Upper lobe of left lung (tissue), 4 donors: Measurements from ENCODE around the gene KRTAP4-8.
"Not testable (repeated sequence)": the region's sequence is repeated elsewhere in the genome, so short reads cannot be mapped to it uniquely, and the experiment has no call there.

Experiments used
- EP300 ChIP-seq, 4 donors: sonication (generic); formaldehyde crosslinking; IDR thresholded peaks; one replicate each; pipeline ENCODE4 v1.5.1; 2017; ENCODE audit warnings: antibody characterized with exemption in 4 of 4, control low read depth in 2 of 4
- POLR2A ChIP-seq, 4 donors: fragments of 450-650 bp; IDR thresholded peaks; one replicate each; pipeline ENCODE4 v1.5.1; 2016 to 2017; ENCODE audit warnings: antibody characterized with exemption in 4 of 4, mild to moderate bottlenecking in 2 of 4
- POLR2AphosphoS5 ChIP-seq, 2 donors: sonication (generic); formaldehyde crosslinking; IDR thresholded peaks; one replicate each; pipeline ENCODE4 v1.5.1; 2017; ENCODE audit warnings: antibody characterized with exemption in 2 of 2
- TF ChIP-seq, protein P1 (sequence below), 6 experiments: fragments of 450-650 bp in 4 of 6; fragments of 200-600 bp in 2 of 6; sonication (generic) in 2 of 6; IDR thresholded peaks; one replicate each; pipeline ENCODE4 v1.5.1; 2016 to 2019; ENCODE audit warnings: antibody characterized with exemption in 6 of 6

DNA sequence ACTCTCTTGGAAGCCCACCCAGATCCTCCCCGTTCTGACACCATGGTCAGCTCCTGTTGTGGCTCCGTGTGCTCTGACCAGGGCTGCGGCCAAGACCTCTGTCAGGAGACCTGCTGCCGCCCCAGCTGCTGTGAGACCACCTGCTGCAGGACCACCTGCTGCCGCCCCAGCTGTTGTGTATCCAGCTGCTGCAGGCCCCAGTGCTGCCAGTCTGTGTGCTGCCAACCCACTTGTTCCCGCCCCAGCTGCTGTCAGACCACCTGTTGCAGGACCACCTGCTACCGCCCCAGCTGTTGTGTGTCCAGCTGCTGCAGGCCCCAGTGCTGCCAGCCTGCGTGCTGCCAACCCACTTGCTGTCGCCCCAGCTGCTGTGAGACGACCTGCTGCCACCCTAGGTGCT, 7.4 kb upstream of the KRTAP4-8 start, which contains the start of gene KRTAP4-9:
- TF ChIP-seq, protein P1, sequence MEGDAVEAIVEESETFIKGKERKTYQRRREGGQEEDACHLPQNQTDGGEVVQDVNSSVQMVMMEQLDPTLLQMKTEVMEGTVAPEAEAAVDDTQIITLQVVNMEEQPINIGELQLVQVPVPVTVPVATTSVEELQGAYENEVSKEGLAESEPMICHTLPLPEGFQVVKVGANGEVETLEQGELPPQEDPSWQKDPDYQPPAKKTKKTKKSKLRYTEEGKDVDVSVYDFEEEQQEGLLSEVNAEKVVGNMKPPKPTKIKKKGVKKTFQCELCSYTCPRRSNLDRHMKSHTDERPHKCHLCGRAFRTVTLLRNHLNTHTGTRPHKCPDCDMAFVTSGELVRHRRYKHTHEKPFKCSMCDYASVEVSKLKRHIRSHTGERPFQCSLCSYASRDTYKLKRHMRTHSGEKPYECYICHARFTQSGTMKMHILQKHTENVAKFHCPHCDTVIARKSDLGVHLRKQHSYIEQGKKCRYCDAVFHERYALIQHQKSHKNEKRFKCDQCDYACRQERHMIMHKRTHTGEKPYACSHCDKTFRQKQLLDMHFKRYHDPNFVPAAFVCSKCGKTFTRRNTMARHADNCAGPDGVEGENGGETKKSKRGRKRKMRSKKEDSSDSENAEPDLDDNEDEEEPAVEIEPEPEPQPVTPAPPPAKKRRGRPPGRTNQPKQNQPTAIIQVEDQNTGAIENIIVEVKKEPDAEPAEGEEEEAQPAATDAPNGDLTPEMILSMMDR (IDR thresholded peaks at IDR 0.05) = not testable (repeated sequence)
- not testable (repeated sequence) for TF ChIP-seq EP300, POLR2A, POLR2AphosphoS5 (IDR thresholded peaks at IDR 0.05)
